A549 (cell line): ENCODE data around the gene DYNC1H1. TPM values are rescaled to one million over a fixed set of nuclear protein-coding genes. Genes with fewer than 3 reads are reported as not detected.

Experiments
- ATAC-seq, 2 experiments: fragments of 200-7000 bp in 1 of 2; fragments of >200 bp in 1 of 2; cut with Nextera tagmentation in 1 of 2; cut with Tn5 transposase in 1 of 2; 3 replicates each; pipeline versions ENCODE4 v1.8.0 to v1.9.1; 2018 to 2020; ENCODE audit warnings: mild to moderate bottlenecking in 1 of 2, moderate library complexity in 1 of 2
- CTCF ChIA-PET: fragments of 300-600 bp; sonication (Branson Sonifier 250); formaldehyde crosslinking; extraction: SDS; loops from one replicate; lab custom pipeline; 2021; ENCODE audit warnings: antibody characterized with exemption, inconsistent platforms; lab: Yijun Ruan, JAX
- POLR2A ChIA-PET: fragments of 350-600 bp; formaldehyde crosslinking; extraction: SDS; loops from one replicate; lab custom pipeline; 2021; ENCODE audit warnings: antibody characterized with exemption, inconsistent platforms; lab: Yijun Ruan, JAX
- DNase-seq, 2 experiments: peaks; one replicate each; pipeline versions ENCODE4 v3.0.0 to v3.0.0-alpha.2; 2011 to 2016; ENCODE audit warnings: low read depth in 1 of 2, low spot score in 1 of 2
- FAIRE-seq: peaks from 2 replicates; lab custom pipeline; 2011; peaks lifted over from hg19 to GRCh38; lab: Jason Lieb, UNC
- H3K27ac ChIP-seq, 2 experiments: fragments of >200 bp; sonication (Bioruptor Twin); formaldehyde crosslinking; 3 replicates each; pipeline ENCODE4 v1.5.1; 2016 to 2017
- H3K4me1 ChIP-seq: fragments of >200 bp; sonication (Bioruptor Twin); formaldehyde crosslinking; 3 replicates; pipeline ENCODE4 v1.6.1; 2016
- H3K4me2 ChIP-seq: fragments of >200 bp; sonication (Bioruptor Twin); formaldehyde crosslinking; 3 replicates; pipeline ENCODE4 v1.6.1; 2016
- H3K4me3 ChIP-seq: fragments of >200 bp; sonication (Bioruptor Twin); formaldehyde crosslinking; 3 replicates; pipeline ENCODE4 v1.5.1; 2016
- H3K9me3 ChIP-seq: fragments of >200 bp; sonication (Bioruptor Twin); formaldehyde crosslinking; 3 replicates; pipeline ENCODE4 v1.6.1; 2016
- BHLHE40 ChIP-seq: IDR thresholded peaks from 2 replicates; pipeline ENCODE4 v1.6.1; 2012; ENCODE audit warnings: low read depth, low read length, inconsistent platforms
- CHD2 ChIP-seq: fragments of 150-350 bp; IDR thresholded peaks from 2 replicates; pipeline ENCODE4 v1.6.1; 2014; ENCODE audit warnings: low read length; ENCODE audit not compliant: partially characterized antibody
- FOSB ChIP-seq: fragments of 250-450 bp; sonication (Bioruptor Pico); IDR thresholded peaks from 2 replicates; pipeline ENCODE4 v1.5.0; 2020; ENCODE audit warnings: mild to moderate bottlenecking, moderate library complexity
- GATA3 ChIP-seq: IDR thresholded peaks from 2 replicates; pipeline ENCODE4 v1.6.1; 2012; ENCODE audit warnings: borderline replicate concordance
- JUN ChIP-seq, 2 experiments: fragments of >200 bp; sonication (Bioruptor Twin); formaldehyde crosslinking; IDR thresholded peaks; 2 replicates in 1 of 2; 3 replicates in 1 of 2; pipeline ENCODE4 v1.6.1; 2016 to 2017
- MAFK ChIP-seq: fragments of 450-650 bp; IDR thresholded peaks from 2 replicates; pipeline ENCODE4 v1.6.1; 2014; ENCODE audit not compliant: partially characterized antibody
- POLR2AphosphoS2 ChIP-seq: conservative IDR thresholded peaks from 2 replicates; pipeline ENCODE4 v1.6.1; 2012; ENCODE audit warnings: low read length, improper control_type of control experiment, inconsistent platforms
- RCOR1 ChIP-seq: fragments of 150-350 bp; IDR thresholded peaks from 2 replicates; pipeline ENCODE4 v1.6.1; 2014; ENCODE audit warnings: antibody characterized with exemption, low read length, low read depth
- SMC3 ChIP-seq: fragments of >200 bp; sonication (Bioruptor Twin); formaldehyde crosslinking; IDR thresholded peaks from 3 replicates; pipeline ENCODE4 v1.6.1; 2018; ENCODE audit warnings: inconsistent platforms
- TFCP2L1 ChIP-seq: fragments of 250-450 bp; sonication (Bioruptor Pico); IDR thresholded peaks from 2 replicates; pipeline ENCODE4 v1.5.0; 2021; ENCODE audit warnings: mild to moderate bottlenecking
- ZNF302 ChIP-seq: fragments of 250-450 bp; sonication (Bioruptor Pico); IDR thresholded peaks from 2 replicates; pipeline ENCODE4 v1.9.0; 2021; ENCODE audit warnings: inconsistent platforms, mild to moderate bottlenecking, moderate library complexity
- WGBS: methylation state at CpG from one replicate; pipeline ENCODE4 v1.1.6; 2017; ENCODE audit errors: missing lambda C conversion rate; 5-methylcytosine and 5-hydroxymethylcytosine counted together
- polyA plus RNA-seq, 4 experiments: library from polyadenylated mRNA; depleted of rRNA in 3 of 4; stranded (reverse); fragments of >200 nt; fragmentation: RNase III in 1 of 4; extraction: RNeasy Plus Mini Kit Qiagen cat#74134 plus additional on column Dnase treatment in 1 of 4; gene quantifications; 2 replicates in 3 of 4; 3 replicates in 1 of 4; pipeline ENCODE4 v1.2.3, GENCODE V29; 2011 to 2017
- TF ChIP-seq, protein P1 (sequence below): IDR thresholded peaks from 2 replicates; pipeline ENCODE4 v1.6.1; 2012
- TF ChIP-seq, protein P2 (sequence below): fragments of 200-600 bp; sonication (generic); IDR thresholded peaks from 2 replicates; pipeline ENCODE4 v1.6.1; 2016; ENCODE audit warnings: antibody characterized with exemption, mild to moderate bottlenecking, moderate library complexity
- TF ChIP-seq, protein P3 (sequence below): IDR thresholded peaks from 2 replicates; pipeline ENCODE4 v1.6.1; 2012; ENCODE audit warnings: low read depth, borderline replicate concordance
- TF ChIP-seq, protein P4 (sequence below): fragments of >200 bp; sonication (Bioruptor Twin); formaldehyde crosslinking; IDR thresholded peaks from 3 replicates; pipeline ENCODE4 v1.5.1; 2016
- TF ChIP-seq, protein P5 (sequence below): fragments of >200 bp; sonication (Bioruptor Twin); formaldehyde crosslinking; IDR thresholded peaks from 2 replicates; pipeline ENCODE4 v1.6.1; 2016

The DYNC1H1 gene
- polyA plus RNA-seq, 2 of the 4 experiments (the other 2 are of a cell fraction), result 177 to 187 TPM

GRCh38 chr14:101917413-101918017 is 46.9 kb upstream of the DYNC1H1 start:
- Histone ChIP-seq H3K4me1 (no peaks in the 10 kb centered on the region), H3K4me2 (no peak overlapping the region), H3K9me3 (no peaks in the 10 kb centered on the region), H3K4me3 (no peak overlapping the region), H3K27ac (no peak overlapping the region)
- CTCF ChIA-PET, result interaction anchor here (1.1 to 1.9 kb wide), 2 partner anchors 146 to 210 kb away, joined by 6 to 7 read pairs; no protein-coding TSS in a partner anchor
- ATAC-seq, result peak; percentile 42 to 51; a peak in 3 of 6 replicates
- no peak for FAIRE-seq
- DNase-seq, result no peak
- POLR2A ChIA-PET, result no interaction called here
- WGBS, result 91% methylated on average over 16 of the region's 17 CpGs
- TF ChIP-seq, protein P1, sequence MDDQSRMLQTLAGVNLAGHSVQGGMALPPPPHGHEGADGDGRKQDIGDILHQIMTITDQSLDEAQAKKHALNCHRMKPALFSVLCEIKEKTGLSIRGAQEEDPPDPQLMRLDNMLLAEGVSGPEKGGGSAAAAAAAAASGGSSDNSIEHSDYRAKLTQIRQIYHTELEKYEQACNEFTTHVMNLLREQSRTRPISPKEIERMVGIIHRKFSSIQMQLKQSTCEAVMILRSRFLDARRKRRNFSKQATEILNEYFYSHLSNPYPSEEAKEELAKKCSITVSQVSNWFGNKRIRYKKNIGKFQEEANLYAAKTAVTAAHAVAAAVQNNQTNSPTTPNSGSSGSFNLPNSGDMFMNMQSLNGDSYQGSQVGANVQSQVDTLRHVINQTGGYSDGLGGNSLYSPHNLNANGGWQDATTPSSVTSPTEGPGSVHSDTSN, result no peak
- TF ChIP-seq SMC3 (no peak), MAFK (no peak), FOSB (CRISPR knock-in tag) (no peak), RCOR1 (no peak), GATA3 (no peak), BHLHE40 (no peak), POLR2AphosphoS2 (no peak)
- TF ChIP-seq, protein P2, sequence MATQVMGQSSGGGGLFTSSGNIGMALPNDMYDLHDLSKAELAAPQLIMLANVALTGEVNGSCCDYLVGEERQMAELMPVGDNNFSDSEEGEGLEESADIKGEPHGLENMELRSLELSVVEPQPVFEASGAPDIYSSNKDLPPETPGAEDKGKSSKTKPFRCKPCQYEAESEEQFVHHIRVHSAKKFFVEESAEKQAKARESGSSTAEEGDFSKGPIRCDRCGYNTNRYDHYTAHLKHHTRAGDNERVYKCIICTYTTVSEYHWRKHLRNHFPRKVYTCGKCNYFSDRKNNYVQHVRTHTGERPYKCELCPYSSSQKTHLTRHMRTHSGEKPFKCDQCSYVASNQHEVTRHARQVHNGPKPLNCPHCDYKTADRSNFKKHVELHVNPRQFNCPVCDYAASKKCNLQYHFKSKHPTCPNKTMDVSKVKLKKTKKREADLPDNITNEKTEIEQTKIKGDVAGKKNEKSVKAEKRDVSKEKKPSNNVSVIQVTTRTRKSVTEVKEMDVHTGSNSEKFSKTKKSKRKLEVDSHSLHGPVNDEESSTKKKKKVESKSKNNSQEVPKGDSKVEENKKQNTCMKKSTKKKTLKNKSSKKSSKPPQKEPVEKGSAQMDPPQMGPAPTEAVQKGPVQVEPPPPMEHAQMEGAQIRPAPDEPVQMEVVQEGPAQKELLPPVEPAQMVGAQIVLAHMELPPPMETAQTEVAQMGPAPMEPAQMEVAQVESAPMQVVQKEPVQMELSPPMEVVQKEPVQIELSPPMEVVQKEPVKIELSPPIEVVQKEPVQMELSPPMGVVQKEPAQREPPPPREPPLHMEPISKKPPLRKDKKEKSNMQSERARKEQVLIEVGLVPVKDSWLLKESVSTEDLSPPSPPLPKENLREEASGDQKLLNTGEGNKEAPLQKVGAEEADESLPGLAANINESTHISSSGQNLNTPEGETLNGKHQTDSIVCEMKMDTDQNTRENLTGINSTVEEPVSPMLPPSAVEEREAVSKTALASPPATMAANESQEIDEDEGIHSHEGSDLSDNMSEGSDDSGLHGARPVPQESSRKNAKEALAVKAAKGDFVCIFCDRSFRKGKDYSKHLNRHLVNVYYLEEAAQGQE, result no peak

GRCh38 chr14:101918065-101918989 is 46.0 kb upstream of the DYNC1H1 start:
- Histone ChIP-seq H3K4me2 (no peak overlapping the region), H3K27ac (no peak overlapping the region), H3K9me3 (no peaks in the 10 kb centered on the region), H3K4me3 (no peak overlapping the region), H3K4me1 (no peaks in the 10 kb centered on the region)
- 89% methylated on average over 11 of the region's 22 CpGs for WGBS
- POLR2A ChIA-PET, result interaction anchor here (0.6 kb wide), 1 partner anchor 268 kb away, joined by 3 read pairs; no protein-coding TSS in a partner anchor
- no peak for ATAC-seq
- FAIRE-seq, result no peak
- no peak for DNase-seq
- CTCF ChIA-PET, result interaction anchor here (1.9 kb wide), 1 partner anchor 211 kb away, joined by 7 read pairs; no protein-coding TSS in a partner anchor
- no peak for TF ChIP-seq TFCP2L1 (CRISPR knock-in tag)
- no peak for TF ChIP-seq ZNF302 (CRISPR knock-in tag)
- TF ChIP-seq, protein P3, sequence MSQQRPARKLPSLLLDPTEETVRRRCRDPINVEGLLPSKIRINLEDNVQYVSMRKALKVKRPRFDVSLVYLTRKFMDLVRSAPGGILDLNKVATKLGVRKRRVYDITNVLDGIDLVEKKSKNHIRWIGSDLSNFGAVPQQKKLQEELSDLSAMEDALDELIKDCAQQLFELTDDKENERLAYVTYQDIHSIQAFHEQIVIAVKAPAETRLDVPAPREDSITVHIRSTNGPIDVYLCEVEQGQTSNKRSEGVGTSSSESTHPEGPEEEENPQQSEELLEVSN, result no peak
- TF ChIP-seq JUN (IDR thresholded peaks at IDR 0.05), result no peak
- TF ChIP-seq, protein P2, result no peak
- no peak for TF ChIP-seq CHD2
- TF ChIP-seq, protein P4, sequence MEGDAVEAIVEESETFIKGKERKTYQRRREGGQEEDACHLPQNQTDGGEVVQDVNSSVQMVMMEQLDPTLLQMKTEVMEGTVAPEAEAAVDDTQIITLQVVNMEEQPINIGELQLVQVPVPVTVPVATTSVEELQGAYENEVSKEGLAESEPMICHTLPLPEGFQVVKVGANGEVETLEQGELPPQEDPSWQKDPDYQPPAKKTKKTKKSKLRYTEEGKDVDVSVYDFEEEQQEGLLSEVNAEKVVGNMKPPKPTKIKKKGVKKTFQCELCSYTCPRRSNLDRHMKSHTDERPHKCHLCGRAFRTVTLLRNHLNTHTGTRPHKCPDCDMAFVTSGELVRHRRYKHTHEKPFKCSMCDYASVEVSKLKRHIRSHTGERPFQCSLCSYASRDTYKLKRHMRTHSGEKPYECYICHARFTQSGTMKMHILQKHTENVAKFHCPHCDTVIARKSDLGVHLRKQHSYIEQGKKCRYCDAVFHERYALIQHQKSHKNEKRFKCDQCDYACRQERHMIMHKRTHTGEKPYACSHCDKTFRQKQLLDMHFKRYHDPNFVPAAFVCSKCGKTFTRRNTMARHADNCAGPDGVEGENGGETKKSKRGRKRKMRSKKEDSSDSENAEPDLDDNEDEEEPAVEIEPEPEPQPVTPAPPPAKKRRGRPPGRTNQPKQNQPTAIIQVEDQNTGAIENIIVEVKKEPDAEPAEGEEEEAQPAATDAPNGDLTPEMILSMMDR, result no peak
- TF ChIP-seq, protein P1, result no peak
- TF ChIP-seq, protein P5, sequence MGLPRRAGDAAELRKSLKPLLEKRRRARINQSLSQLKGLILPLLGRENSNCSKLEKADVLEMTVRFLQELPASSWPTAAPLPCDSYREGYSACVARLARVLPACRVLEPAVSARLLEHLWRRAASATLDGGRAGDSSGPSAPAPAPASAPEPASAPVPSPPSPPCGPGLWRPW, result no peak
